Breast epithelium (tissue), 4 donors: Measurements from ENCODE around the gene TTLL1. TPM values are rescaled to one million over a fixed set of nuclear protein-coding genes. Genes with fewer than 3 reads are reported as not detected.
A peak's percentile ranks its signal among the peaks of the same experiment; 100 is the strongest.

ENCODE experiments used
- DNase-seq, 2 donors: peaks; one replicate each; pipeline ENCODE4 v3.0.0-alpha.2; 2019; ENCODE audit warnings: low spot score in 2 of 2
- H3K27ac ChIP-seq, 2 donors: fragments of 200-600 bp; sonication (generic) in 1 of 2; one replicate each; pipeline ENCODE4 v1.5.1; 2016 to 2019; ENCODE audit warnings: mild to moderate bottlenecking in 1 of 2
- H3K27me3 ChIP-seq, 2 donors: fragments of 200-600 bp; sonication (generic) in 1 of 2; one replicate each; pipeline versions ENCODE4 v1.5.1 to v1.6.0; 2017 to 2019; ENCODE audit warnings: control low read depth in 1 of 2, mild to moderate bottlenecking in 1 of 2
- H3K36me3 ChIP-seq: fragments of 200-600 bp; one replicate; pipeline ENCODE4 v1.5.1; 2019
- H3K4me1 ChIP-seq, 2 donors: fragments of 200-600 bp; sonication (generic); one replicate each; pipeline ENCODE4 v1.5.1; 2016 to 2019; ENCODE audit warnings: control low read depth in 1 of 2
- H3K4me3 ChIP-seq, 3 donors: fragments of 200-600 bp; sonication (generic); 1 replicate in 2 of 3; 2 replicates in 1 of 3; pipeline ENCODE4 v1.5.1; 2016 to 2019; ENCODE audit warnings: mild to moderate bottlenecking in 3 of 3, moderate library complexity in 2 of 3
- H3K9me3 ChIP-seq, 2 donors: fragments of 200-600 bp; sonication (generic) in 1 of 2; one replicate each; pipeline ENCODE4 v1.5.1; 2016 to 2019; ENCODE audit warnings: control low read depth in 1 of 2
- POLR2A ChIP-seq: fragments of 450-650 bp; IDR thresholded peaks from one replicate; pipeline ENCODE4 v1.6.1; 2016; ENCODE audit warnings: antibody characterized with exemption, mild to moderate bottlenecking, moderate library complexity
- POLR2AphosphoS5 ChIP-seq, 3 donors: sonication (generic); formaldehyde crosslinking; IDR thresholded peaks; one replicate each; pipeline ENCODE4 v1.6.1; 2017; ENCODE audit warnings: antibody characterized with exemption in 3 of 3
- intact Hi-C: fragments of 100-400 bp; cut with DNase I; formaldehyde crosslinking; loops from one replicate; pipeline ENCODE4 v1.15.1; 2023; ENCODE audit warnings: low total_unique reads
- total RNA-seq, 3 donors: library from RNA; depleted of rRNA; stranded (reverse); fragments of >200 nt; gene quantifications; one replicate each; pipeline ENCODE4 v1.1.0, GENCODE V29; 2016
- TF ChIP-seq, protein P1 (sequence below), 3 donors: fragments of 450-650 bp; IDR thresholded peaks; one replicate each; pipeline ENCODE4 v1.5.1; 2016 to 2017; ENCODE audit warnings: antibody characterized with exemption in 3 of 3, mild to moderate bottlenecking in 3 of 3, moderate library complexity in 3 of 3

Gene TTLL1
- total RNA-seq, 3 donors from 2014 or later: 4.6 to 6.4 (median 5.2) TPM

DNA sequence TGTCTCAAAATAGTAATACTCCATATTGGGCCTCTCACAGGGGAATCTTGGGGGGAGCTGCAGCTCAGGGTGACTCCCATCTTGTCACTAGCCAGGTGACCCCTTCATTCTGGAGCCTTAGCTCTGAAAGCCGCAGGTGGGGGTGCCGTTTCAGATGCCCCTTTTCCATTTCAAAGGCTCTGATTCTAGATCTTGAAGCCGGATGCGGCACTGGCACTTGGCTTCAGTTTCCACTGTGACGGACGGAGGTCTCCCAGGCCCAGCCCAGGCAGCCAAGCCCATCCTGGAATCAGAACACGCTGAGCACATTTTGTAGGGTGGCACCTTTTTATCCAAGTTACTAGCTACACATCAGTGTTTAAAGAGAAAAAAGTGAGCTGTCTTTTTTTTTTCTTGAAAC lies 27.7 kb upstream of the TTLL1 start:
- H3K4me1 ChIP-seq: no peaks in the 10 kb centered on the region
- H3K27me3 ChIP-seq: no peaks in the 10 kb centered on the region
- TF ChIP-seq, protein P1, sequence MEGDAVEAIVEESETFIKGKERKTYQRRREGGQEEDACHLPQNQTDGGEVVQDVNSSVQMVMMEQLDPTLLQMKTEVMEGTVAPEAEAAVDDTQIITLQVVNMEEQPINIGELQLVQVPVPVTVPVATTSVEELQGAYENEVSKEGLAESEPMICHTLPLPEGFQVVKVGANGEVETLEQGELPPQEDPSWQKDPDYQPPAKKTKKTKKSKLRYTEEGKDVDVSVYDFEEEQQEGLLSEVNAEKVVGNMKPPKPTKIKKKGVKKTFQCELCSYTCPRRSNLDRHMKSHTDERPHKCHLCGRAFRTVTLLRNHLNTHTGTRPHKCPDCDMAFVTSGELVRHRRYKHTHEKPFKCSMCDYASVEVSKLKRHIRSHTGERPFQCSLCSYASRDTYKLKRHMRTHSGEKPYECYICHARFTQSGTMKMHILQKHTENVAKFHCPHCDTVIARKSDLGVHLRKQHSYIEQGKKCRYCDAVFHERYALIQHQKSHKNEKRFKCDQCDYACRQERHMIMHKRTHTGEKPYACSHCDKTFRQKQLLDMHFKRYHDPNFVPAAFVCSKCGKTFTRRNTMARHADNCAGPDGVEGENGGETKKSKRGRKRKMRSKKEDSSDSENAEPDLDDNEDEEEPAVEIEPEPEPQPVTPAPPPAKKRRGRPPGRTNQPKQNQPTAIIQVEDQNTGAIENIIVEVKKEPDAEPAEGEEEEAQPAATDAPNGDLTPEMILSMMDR (IDR thresholded peaks at IDR 0.05): no peak
- TF ChIP-seq POLR2A (no peak), POLR2AphosphoS5 (IDR thresholded peaks at IDR 0.05) (no peak)
- H3K36me3 ChIP-seq: no peaks in the 10 kb centered on the region
- no peaks in the 10 kb centered on the region for H3K9me3 ChIP-seq
- DNase-seq: no peak
- H3K4me3 ChIP-seq: no peak overlapping the region
- H3K27ac ChIP-seq: no peak overlapping the region
- intact Hi-C loops: no loop called here

DNA sequence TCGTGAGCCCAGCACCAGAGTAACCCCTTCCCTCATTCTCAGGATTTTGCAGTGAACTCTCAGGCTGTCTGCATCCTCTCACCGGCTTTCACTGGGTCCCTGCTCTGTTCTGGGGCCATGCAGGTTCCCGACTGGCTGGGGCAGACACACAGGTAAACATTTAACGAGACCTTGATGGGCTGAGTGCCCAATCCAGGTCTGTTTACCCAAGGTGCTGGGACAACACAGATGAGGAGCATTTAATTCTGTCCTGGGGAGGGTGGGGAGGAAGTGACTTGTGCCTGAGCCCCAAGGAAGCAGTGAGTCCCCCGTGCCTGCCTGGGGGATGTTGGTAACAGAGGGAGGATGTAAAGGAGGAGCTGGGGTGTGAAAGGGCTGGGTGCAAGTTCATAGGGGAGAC lies 25.8 kb upstream of the TTLL1 start:
- intact Hi-C loops: no loop called here
- H3K36me3 ChIP-seq: no peaks in the 10 kb centered on the region
- H3K27ac ChIP-seq: peak overlapping the region; percentile 52 to 72
- DNase-seq: peak; percentile 51 to 83
- H3K27me3 ChIP-seq: peaks cover 0 to 3% of the 10 kb centered on the region in 2 donors
- H3K4me1 ChIP-seq: peaks cover 2 to 5% of the 10 kb centered on the region in 2 donors
- peak overlapping the region in 1 of 3 donors; percentile 25 for H3K4me3 ChIP-seq
- TF ChIP-seq POLR2A (no peak), POLR2AphosphoS5 (IDR thresholded peaks at IDR 0.05) (peak in 1 of 3 donors; percentile 23)
- TF ChIP-seq, protein P1 (IDR thresholded peaks at IDR 0.05): no peak
- H3K9me3 ChIP-seq: no peaks in the 10 kb centered on the region

DNA sequence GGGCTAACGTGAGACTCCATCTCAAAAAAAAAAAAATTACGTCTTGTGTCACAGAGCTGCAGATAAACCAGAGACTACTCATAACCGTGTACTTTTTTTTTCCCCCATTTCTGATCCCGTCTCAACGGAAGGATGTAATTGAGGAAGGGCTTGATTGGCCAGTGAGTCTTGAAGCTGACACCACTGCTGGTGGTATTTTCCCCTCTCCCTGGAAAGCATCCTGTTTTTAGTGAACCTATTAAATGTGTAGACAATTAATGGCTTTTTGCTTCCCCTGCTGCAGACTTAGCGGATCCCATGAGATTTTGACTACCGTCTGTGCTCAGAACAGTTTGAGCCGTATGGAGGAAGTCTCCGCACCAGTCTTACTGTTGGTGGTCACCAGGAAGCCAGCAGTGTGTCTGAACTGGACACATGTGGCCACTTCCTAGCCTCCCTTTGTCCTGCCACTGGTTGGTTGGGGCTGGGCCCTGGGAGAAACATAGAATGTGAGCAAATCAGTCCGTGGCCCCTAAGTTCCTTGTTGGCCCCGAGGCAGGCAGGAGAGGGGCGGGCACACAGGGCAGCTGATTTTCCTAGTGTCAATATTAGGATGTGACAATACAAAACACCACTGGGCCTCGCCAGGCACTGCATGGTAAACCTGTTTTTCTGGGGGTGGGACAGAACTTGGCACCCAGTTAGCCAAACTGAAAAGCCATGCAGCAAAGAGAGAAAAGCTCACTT lies 24.5 kb upstream of the TTLL1 start:
- no peak overlapping the region for H3K4me3 ChIP-seq
- DNase-seq: peak; percentile 53 to 77
- intact Hi-C loops: no loop called here

DNA sequence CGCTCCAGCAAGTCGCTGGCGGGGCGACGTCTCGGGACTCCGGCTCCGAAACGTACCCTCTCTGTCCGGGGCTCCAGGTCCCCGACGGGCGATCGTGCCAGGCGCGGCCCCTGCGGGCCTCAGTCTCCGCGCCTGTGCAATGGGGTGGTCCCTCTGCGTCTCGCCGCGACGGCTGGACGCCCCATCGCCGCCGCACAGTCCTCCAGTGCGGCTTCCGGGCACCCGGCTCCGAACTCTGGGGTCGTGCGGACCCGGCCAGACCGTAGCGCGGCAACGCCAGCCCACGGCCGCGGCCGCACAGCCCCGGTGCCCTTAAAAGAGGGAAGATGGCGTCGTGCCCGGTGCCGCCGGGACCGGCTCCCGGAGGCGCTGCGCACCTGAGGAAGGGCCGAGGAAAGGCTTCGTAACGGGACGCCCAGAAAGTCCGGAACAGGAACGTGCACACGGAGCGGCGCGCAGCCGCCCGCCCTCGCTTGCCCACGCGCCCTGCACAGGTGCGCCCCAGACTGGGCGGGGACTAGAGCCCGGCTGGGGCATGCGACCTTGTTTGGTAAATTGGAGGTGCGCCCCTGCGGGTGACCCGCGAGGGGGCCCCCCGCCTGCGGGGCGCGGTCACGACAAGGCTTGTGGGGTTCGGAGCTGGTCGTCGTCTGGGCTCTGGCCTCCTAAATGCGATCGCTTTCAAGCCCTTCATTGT lies 21.9 kb upstream of the TTLL1 start:
- TF ChIP-seq POLR2AphosphoS5 (IDR thresholded peaks at IDR 0.05): peak in 1 of 3 donors; percentile 19
- TF ChIP-seq, protein P1 (IDR thresholded peaks at IDR 0.05): no peak
- H3K27ac ChIP-seq: peak overlapping the region; percentile 30 to 76
- H3K4me1 ChIP-seq: peaks cover 3 to 5% of the 10 kb centered on the region in 2 donors
- H3K4me3 ChIP-seq: peak overlapping the region; percentile 41 to 71 (median 70)
- H3K9me3 ChIP-seq: no peaks in the 10 kb centered on the region
- H3K36me3 ChIP-seq: no peaks in the 10 kb centered on the region
- H3K27me3 ChIP-seq: peaks cover 0 to 3% of the 10 kb centered on the region in 2 donors
- peak; percentile 35 to 72 for DNase-seq
- intact Hi-C loops: no loop called here

More for the DNA sequence above, 24.5 kb upstream of the TTLL1 start:
- TF ChIP-seq, protein P1 (IDR thresholded peaks at IDR 0.05): no peak
- TF ChIP-seq POLR2A (no peak), POLR2AphosphoS5 (IDR thresholded peaks at IDR 0.05) (no peak)
- Histone ChIP-seq H3K27me3 (peaks cover 0 to 3% of the 10 kb centered on the region in 2 donors), H3K4me1 (peaks cover 3 to 5% of the 10 kb centered on the region in 2 donors), H3K9me3 (no peaks in the 10 kb centered on the region), H3K27ac (peak overlapping the region; percentile 68 to 72), H3K36me3 (no peaks in the 10 kb centered on the region)

DNA sequence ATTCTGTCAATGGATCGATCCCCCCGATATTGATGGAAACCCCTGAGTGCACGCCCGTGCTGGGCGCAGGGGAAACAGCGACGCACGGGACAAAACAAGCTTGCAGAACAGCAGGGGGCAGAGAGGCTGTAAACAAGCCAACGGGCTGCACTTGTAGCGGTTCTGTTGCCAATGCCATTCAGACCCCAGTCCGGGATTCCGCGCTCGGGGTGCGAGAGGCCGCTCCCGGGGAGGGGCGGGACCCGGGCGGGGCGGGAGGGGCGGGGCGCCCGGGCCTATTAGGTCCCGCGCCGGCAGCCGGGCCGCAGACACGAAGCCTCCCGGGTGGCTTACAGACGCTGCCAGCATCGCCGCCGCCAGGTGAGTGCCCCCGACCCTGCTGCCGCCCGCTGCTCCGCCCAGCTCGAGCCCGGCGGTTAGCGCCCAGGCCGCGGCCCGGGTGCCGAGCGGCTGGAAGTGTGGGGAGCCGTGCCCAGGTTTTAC lies 21.3 kb upstream of the TTLL1 start, which contains the start of gene BIK:
Gene BIK, plus strand, starts transcription at position 307 of the 483 bp plus-strand sequence. CDS start 13,273 bp downstream, outside the sequence.
- TF ChIP-seq POLR2AphosphoS5 (IDR thresholded peaks at IDR 0.05) (no peak), POLR2A (no peak)
- Histone ChIP-seq H3K9me3 (no peaks in the 10 kb centered on the region), H3K4me1 (peaks cover 3 to 5% of the 10 kb centered on the region in 2 donors), H3K4me3 (peak within 1 kb of the TSS; percentile 41 to 71 (median 70)), H3K27me3 (peaks cover 0 to 3% of the 10 kb centered on the region in 2 donors), H3K36me3 (no peaks in the 10 kb centered on the region), H3K27ac (peak within 1 kb of the TSS; percentile 30 to 76)
- DNase-seq: peak in 1 of 2 donors; percentile 56
- intact Hi-C loops: no loop called here
